Measurements from ENCODE around the gene SLC25A31. TPM values are rescaled to one million over a fixed set of nuclear protein-coding genes. Genes with fewer than 3 reads are reported as not detected.

The SLC25A31 gene
- polyA plus RNA-seq, 4 donors = not detected

- DNase-seq = peak in 1 of 2 donors; percentile 86
- H3K9me3 ChIP-seq (ENCODE audit: control insufficient read depth in 2 of 2, insufficient read depth in 1 of 2, low read depth in 1 of 2, low read length in 1 of 2) = no peaks in the 10 kb centered on the region
- peak overlapping the region; percentile 36 to 82 (median 62) for H3K4me3 ChIP-seq (ENCODE audit: low read depth in 1 of 3, low read length in 3 of 3)
- WGBS, 3 donors = 0 to 1% (median 1%) methylated on average over 30 of the region's 30 CpGs
- no peaks in the 10 kb centered on the region for H3K36me3 ChIP-seq (ENCODE audit: control insufficient read depth in 3 of 3, insufficient read depth in 2 of 3, low read depth in 1 of 3, low read length in 3 of 3)
- peak overlapping the region in 2 of 3 donors; percentile 46 to 58 for H3K27ac ChIP-seq (ENCODE audit: low read depth in 1 of 3, low read length in 2 of 3)
- H3K4me1 ChIP-seq (ENCODE audit: control insufficient read depth in 3 of 3, insufficient read depth in 2 of 3, low read depth in 1 of 3, low read length in 2 of 3) = no peaks in the 10 kb centered on the region
- H3K27me3 ChIP-seq (ENCODE audit: control insufficient read depth in 3 of 3, insufficient read depth in 3 of 3, low read length in 3 of 3) = peaks cover 0 to 29% (median 5%) of the 10 kb centered on the region in 3 donors
- FAIRE-seq = no peak
Observed at GRCh38 chr4:127782025-127782274, 51.8 kb downstream of the SLC25A31 start.

- WGBS, 3 donors = 0% methylated on average over 63 of the region's 63 CpGs
- no peaks in the 10 kb centered on the region for H3K4me1 ChIP-seq (ENCODE audit: control insufficient read depth in 3 of 3, insufficient read depth in 2 of 3, low read depth in 1 of 3, low read length in 2 of 3)
- FAIRE-seq (no peak), DNase-seq (peak; percentile 33 to 93)
- no peaks in the 10 kb centered on the region for H3K9me3 ChIP-seq (ENCODE audit: control insufficient read depth in 2 of 2, insufficient read depth in 1 of 2, low read depth in 1 of 2, low read length in 1 of 2)
- no peaks in the 10 kb centered on the region for H3K36me3 ChIP-seq (ENCODE audit: control insufficient read depth in 3 of 3, insufficient read depth in 2 of 3, low read depth in 1 of 3, low read length in 3 of 3)
- peak within 1 kb of the TSS in 2 of 3 donors; percentile 65 to 76 for H3K27ac ChIP-seq (ENCODE audit: low read depth in 1 of 3, low read length in 2 of 3)
- peak within 1 kb of the TSS; percentile 36 to 82 (median 62) for H3K4me3 ChIP-seq (ENCODE audit: low read depth in 1 of 3, low read length in 3 of 3)
- peaks cover 0 to 29% (median 5%) of the 10 kb centered on the region in 3 donors for H3K27me3 ChIP-seq (ENCODE audit: control insufficient read depth in 3 of 3, insufficient read depth in 3 of 3, low read length in 3 of 3)
Observed at GRCh38 chr4:127782275-127783025, 52.2 kb downstream of the SLC25A31 start, which contains the start of gene HSPA4L. Gene HSPA4L, plus strand, starts transcription at chr4:127782322. Its CDS starts 229 bp downstream, at chr4:127782551.

GRCh38 chr4:127783026-127783769 lies 53.0 kb downstream of the SLC25A31 start:
- H3K4me3 ChIP-seq (ENCODE audit: low read depth in 1 of 3, low read length in 3 of 3) = peak overlapping the region; percentile 36 to 82 (median 62)
- WGBS, 3 donors = 4 to 11% (median 10%) methylated on average over 25 of the region's 25 CpGs
- peaks cover 0 to 29% (median 3%) of the 10 kb centered on the region in 3 donors for H3K27me3 ChIP-seq (ENCODE audit: control insufficient read depth in 3 of 3, insufficient read depth in 3 of 3, low read length in 3 of 3)
- peak overlapping the region in 2 of 3 donors; percentile 39 to 76 for H3K27ac ChIP-seq (ENCODE audit: low read depth in 1 of 3, low read length in 2 of 3)
- H3K36me3 ChIP-seq (ENCODE audit: control insufficient read depth in 3 of 3, insufficient read depth in 2 of 3, low read depth in 1 of 3, low read length in 3 of 3) = no peaks in the 10 kb centered on the region
- H3K4me1 ChIP-seq (ENCODE audit: control insufficient read depth in 3 of 3, insufficient read depth in 2 of 3, low read depth in 1 of 3, low read length in 2 of 3) = no peaks in the 10 kb centered on the region
- H3K9me3 ChIP-seq (ENCODE audit: control insufficient read depth in 2 of 2, insufficient read depth in 1 of 2, low read depth in 1 of 2, low read length in 1 of 2) = no peaks in the 10 kb centered on the region
- FAIRE-seq (no peak), DNase-seq (peak; percentile 75 to 81)

DNA sequence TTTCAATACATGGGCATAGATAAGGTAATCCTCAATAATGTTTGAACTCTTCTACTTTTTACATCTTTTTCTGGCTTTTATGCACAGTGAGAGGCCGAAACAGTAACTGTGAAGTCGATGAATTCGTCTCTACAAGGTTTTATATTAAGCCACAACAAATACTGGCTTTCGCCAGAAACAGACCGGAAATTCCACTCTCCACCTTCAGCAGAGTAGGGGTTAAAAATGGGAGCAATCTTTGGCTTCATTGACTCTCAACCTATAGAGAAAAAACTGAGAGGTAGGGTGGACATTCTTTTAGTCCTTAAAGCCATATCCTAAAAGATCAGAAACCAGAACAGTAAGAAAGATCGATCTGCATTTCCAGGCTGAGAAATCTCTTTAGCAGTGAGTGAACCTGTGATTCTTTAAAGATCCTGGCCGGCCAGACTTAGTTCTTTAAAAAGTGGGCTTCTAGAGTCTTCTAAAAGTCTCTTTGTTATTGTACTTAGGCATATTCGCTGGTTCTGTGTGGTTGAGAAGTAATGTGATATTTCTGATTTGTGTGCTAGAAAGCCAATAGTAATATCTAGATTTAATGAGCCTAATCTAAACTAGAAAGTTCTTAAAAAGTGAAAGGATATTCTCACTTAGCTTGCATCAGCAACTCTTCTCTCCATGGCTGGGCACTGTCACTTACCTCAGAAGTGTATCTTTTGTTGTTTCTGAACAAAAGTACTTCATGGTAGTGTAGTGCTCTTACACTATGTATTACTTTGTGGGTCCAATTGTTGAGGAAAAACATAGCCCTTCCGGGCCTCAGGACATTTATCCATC lies 54.0 kb downstream of the SLC25A31 start:
- Histone ChIP-seq H3K4me3 (ENCODE audit: low read depth in 1 of 3, low read length in 3 of 3) (peak overlapping the region in 1 of 3 donors; percentile 14), H3K4me1 (ENCODE audit: control insufficient read depth in 3 of 3, insufficient read depth in 2 of 3, low read depth in 1 of 3, low read length in 2 of 3) (no peaks in the 10 kb centered on the region), H3K27ac (ENCODE audit: low read depth in 1 of 3, low read length in 2 of 3) (no peak overlapping the region), H3K9me3 (ENCODE audit: control insufficient read depth in 2 of 2, insufficient read depth in 1 of 2, low read depth in 1 of 2, low read length in 1 of 2) (no peaks in the 10 kb centered on the region), H3K27me3 (ENCODE audit: control insufficient read depth in 3 of 3, insufficient read depth in 3 of 3, low read length in 3 of 3) (peaks cover 0 to 29% (median 3%) of the 10 kb centered on the region in 3 donors), H3K36me3 (ENCODE audit: control insufficient read depth in 3 of 3, insufficient read depth in 2 of 3, low read depth in 1 of 3, low read length in 3 of 3) (no peaks in the 10 kb centered on the region)
- FAIRE-seq = no peak
- DNase-seq = peak in 1 of 2 donors; percentile 2
- WGBS, 3 donors = 70 to 84% (median 78%) methylated on average over 9 of the region's 9 CpGs

- DNase-seq (peak in 1 of 2 donors; percentile 11), FAIRE-seq (no peak)
- no peaks in the 10 kb centered on the region for H3K36me3 ChIP-seq (ENCODE audit: control insufficient read depth in 3 of 3, insufficient read depth in 2 of 3, low read depth in 1 of 3, low read length in 3 of 3)
- no peaks in the 10 kb centered on the region for H3K4me1 ChIP-seq (ENCODE audit: control insufficient read depth in 3 of 3, insufficient read depth in 2 of 3, low read depth in 1 of 3, low read length in 2 of 3)
- H3K27ac ChIP-seq (ENCODE audit: low read depth in 1 of 3, low read length in 2 of 3) = no peak overlapping the region
- no peak overlapping the region for H3K4me3 ChIP-seq (ENCODE audit: low read depth in 1 of 3, low read length in 3 of 3)
- H3K9me3 ChIP-seq (ENCODE audit: control insufficient read depth in 2 of 2, insufficient read depth in 1 of 2, low read depth in 1 of 2, low read length in 1 of 2) = no peaks in the 10 kb centered on the region
- 75 to 83% (median 75%) methylated on average over 2 of the region's 2 CpGs for WGBS, 3 donors
- H3K27me3 ChIP-seq (ENCODE audit: control insufficient read depth in 3 of 3, insufficient read depth in 3 of 3, low read length in 3 of 3) = peaks cover 0 to 5% (median 0%) of the 10 kb centered on the region in 3 donors
Observed at GRCh38 chr4:127788517-127788916, 58.3 kb downstream of the SLC25A31 start.

- FAIRE-seq (no peak), DNase-seq (no peak)
- Histone ChIP-seq H3K27ac (ENCODE audit: low read depth in 1 of 3, low read length in 2 of 3) (no peak overlapping the region), H3K4me1 (ENCODE audit: control insufficient read depth in 3 of 3, insufficient read depth in 2 of 3, low read depth in 1 of 3, low read length in 2 of 3) (no peaks in the 10 kb centered on the region), H3K27me3 (ENCODE audit: control insufficient read depth in 3 of 3, insufficient read depth in 3 of 3, low read length in 3 of 3) (no peaks in the 10 kb centered on the region), H3K4me3 (ENCODE audit: low read depth in 1 of 3, low read length in 3 of 3) (no peak overlapping the region), H3K9me3 (ENCODE audit: control insufficient read depth in 2 of 2, insufficient read depth in 1 of 2, low read depth in 1 of 2, low read length in 1 of 2) (no peaks in the 10 kb centered on the region), H3K36me3 (ENCODE audit: control insufficient read depth in 3 of 3, insufficient read depth in 2 of 3, low read depth in 1 of 3, low read length in 3 of 3) (no peaks in the 10 kb centered on the region)
- 65 to 72% (median 69%) methylated on average over 1 of the region's 1 CpG for WGBS, 3 donors
Observed at GRCh38 chr4:127791391-127791790, 61.2 kb downstream of the SLC25A31 start.

GRCh38 chr4:127793528-127793927 lies 63.3 kb downstream of the SLC25A31 start:
- Histone ChIP-seq H3K27ac (ENCODE audit: low read depth in 1 of 3, low read length in 2 of 3) (no peak overlapping the region), H3K27me3 (ENCODE audit: control insufficient read depth in 3 of 3, insufficient read depth in 3 of 3, low read length in 3 of 3) (no peaks in the 10 kb centered on the region), H3K9me3 (ENCODE audit: control insufficient read depth in 2 of 2, insufficient read depth in 1 of 2, low read depth in 1 of 2, low read length in 1 of 2) (no peaks in the 10 kb centered on the region), H3K4me1 (ENCODE audit: control insufficient read depth in 3 of 3, insufficient read depth in 2 of 3, low read depth in 1 of 3, low read length in 2 of 3) (no peaks in the 10 kb centered on the region), H3K36me3 (ENCODE audit: control insufficient read depth in 3 of 3, insufficient read depth in 2 of 3, low read depth in 1 of 3, low read length in 3 of 3) (no peaks in the 10 kb centered on the region), H3K4me3 (ENCODE audit: low read depth in 1 of 3, low read length in 3 of 3) (no peak overlapping the region)
- 59 to 85% (median 80%) methylated on average over 1 of the region's 1 CpG for WGBS, 3 donors
- no peak for FAIRE-seq
- DNase-seq = no peak

DNA sequence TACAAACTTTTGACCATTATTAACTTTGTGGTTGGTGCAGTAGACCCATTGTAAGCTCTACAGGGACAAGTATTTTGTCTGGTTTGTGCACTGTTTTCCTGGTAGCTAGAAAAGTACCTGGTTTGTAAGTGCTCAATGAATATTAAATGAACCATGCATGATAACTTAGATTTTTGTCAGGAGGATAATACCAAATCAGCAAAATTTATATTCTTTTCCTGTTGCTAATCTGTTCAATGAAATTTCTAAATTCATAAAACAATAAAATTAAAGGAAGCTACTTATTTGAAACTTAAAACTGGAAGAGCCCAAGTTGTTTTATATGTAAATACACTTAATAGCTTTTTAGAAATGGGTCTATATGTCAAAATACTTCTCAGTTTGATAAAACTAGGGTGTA lies 69.5 kb downstream of the SLC25A31 start:
- Histone ChIP-seq H3K27me3 (ENCODE audit: control insufficient read depth in 3 of 3, insufficient read depth in 3 of 3, low read length in 3 of 3) (no peaks in the 10 kb centered on the region), H3K27ac (ENCODE audit: low read depth in 1 of 3, low read length in 2 of 3) (no peak overlapping the region), H3K4me3 (ENCODE audit: low read depth in 1 of 3, low read length in 3 of 3) (no peak overlapping the region), H3K4me1 (ENCODE audit: control insufficient read depth in 3 of 3, insufficient read depth in 2 of 3, low read depth in 1 of 3, low read length in 2 of 3) (no peaks in the 10 kb centered on the region), H3K9me3 (ENCODE audit: control insufficient read depth in 2 of 2, insufficient read depth in 1 of 2, low read depth in 1 of 2, low read length in 1 of 2) (no peaks in the 10 kb centered on the region), H3K36me3 (ENCODE audit: control insufficient read depth in 3 of 3, insufficient read depth in 2 of 3, low read depth in 1 of 3, low read length in 3 of 3) (no peaks in the 10 kb centered on the region)
- FAIRE-seq (no peak), DNase-seq (no peak)
